Measurements from ENCODE around the gene HECA. TPM values are rescaled to one million over a fixed set of nuclear protein-coding genes. Genes with fewer than 3 reads are reported as not detected.
"Not testable (repeated sequence)": the region's sequence is repeated elsewhere in the genome, so short reads cannot be mapped to it uniquely, and the experiment has no call there.

The HECA gene
- total RNA-seq, 4 donors from 2014 or later, result 31.9 to 39.3 (median 35.7) TPM

DNA sequence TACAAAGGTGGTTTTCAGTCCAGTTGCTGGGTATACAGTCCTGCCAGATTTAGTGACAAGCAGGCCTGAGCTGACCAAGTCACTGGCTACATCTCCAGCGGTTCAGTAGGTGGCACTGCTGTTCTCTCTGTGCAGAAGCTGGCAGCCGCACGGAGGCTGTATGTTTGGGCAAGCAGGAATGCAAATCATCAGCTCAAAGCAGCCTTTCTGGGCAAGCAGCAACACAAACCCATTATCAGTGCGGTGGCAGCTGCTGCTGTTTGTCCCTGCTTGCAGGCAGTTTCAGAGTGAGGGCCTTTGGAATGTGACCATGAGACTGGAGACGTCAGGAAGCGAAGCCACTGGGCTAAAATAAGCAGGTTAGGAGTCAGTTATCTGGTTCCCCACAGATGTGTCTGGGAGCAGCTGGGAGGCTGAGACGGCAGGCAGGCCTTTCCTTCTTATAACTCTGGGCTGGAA lies 84.4 kb downstream of the HECA start:
- Histone ChIP-seq H3K27me3 (no peaks in the 10 kb centered on the region), H3K27ac (peak overlapping the region in 1 of 4 donors; percentile 29), H3K4me1 (peaks cover 0 to 4% (median 0%) of the 10 kb centered on the region in 4 donors), H3K4me3 (no peak overlapping the region), H3K9me3 (no peaks in the 10 kb centered on the region), H3K36me3 (no peaks in the 10 kb centered on the region)
- TF ChIP-seq, protein P1, sequence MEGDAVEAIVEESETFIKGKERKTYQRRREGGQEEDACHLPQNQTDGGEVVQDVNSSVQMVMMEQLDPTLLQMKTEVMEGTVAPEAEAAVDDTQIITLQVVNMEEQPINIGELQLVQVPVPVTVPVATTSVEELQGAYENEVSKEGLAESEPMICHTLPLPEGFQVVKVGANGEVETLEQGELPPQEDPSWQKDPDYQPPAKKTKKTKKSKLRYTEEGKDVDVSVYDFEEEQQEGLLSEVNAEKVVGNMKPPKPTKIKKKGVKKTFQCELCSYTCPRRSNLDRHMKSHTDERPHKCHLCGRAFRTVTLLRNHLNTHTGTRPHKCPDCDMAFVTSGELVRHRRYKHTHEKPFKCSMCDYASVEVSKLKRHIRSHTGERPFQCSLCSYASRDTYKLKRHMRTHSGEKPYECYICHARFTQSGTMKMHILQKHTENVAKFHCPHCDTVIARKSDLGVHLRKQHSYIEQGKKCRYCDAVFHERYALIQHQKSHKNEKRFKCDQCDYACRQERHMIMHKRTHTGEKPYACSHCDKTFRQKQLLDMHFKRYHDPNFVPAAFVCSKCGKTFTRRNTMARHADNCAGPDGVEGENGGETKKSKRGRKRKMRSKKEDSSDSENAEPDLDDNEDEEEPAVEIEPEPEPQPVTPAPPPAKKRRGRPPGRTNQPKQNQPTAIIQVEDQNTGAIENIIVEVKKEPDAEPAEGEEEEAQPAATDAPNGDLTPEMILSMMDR (IDR thresholded peaks at IDR 0.05), result peak; percentile 62 to 84 (median 69)
- no peak for TF ChIP-seq POLR2A (IDR thresholded peaks at IDR 0.05)
- no peak for TF ChIP-seq EP300 (IDR thresholded peaks at IDR 0.05)
- 7 to 8% methylated on average over 5 to 7 of the region's 7 CpGs for WGBS, 2 donors
- peak; percentile 62 to 73 for DNase-seq (ENCODE audit: low spot score in 2 of 2)

- Histone ChIP-seq H3K27ac (peak overlapping the region in 1 of 4 donors; percentile 29), H3K9me3 (no peaks in the 10 kb centered on the region), H3K27me3 (no peaks in the 10 kb centered on the region), H3K4me3 (no peak overlapping the region), H3K4me1 (peaks cover 0 to 4% (median 0%) of the 10 kb centered on the region in 4 donors), H3K36me3 (no peaks in the 10 kb centered on the region)
- DNase-seq (ENCODE audit: low spot score in 2 of 2), result no peak
- 91 to 96% methylated on average over 2 of the region's 2 CpGs for WGBS, 2 donors
- TF ChIP-seq EP300 (IDR thresholded peaks at IDR 0.05) (no peak), POLR2A (IDR thresholded peaks at IDR 0.05) (no peak)
- TF ChIP-seq, protein P1 (IDR thresholded peaks at IDR 0.05), result no peak
Observed at GRCh38 chr6:139219746-139220145, 84.9 kb downstream of the HECA start.

- not testable (repeated sequence) for H3K27ac ChIP-seq; H3K27me3 ChIP-seq; H3K9me3 ChIP-seq; H3K36me3 ChIP-seq; H3K4me1 ChIP-seq; H3K4me3 ChIP-seq; DNase-seq (ENCODE audit: low spot score in 2 of 2)
- WGBS, 2 donors, result 92 to 93% methylated on average over 3 of the region's 3 CpGs
Observed at GRCh38 chr6:139228387-139228786, 93.5 kb downstream of the HECA start.

Other genes starting within 250 kb of the HECA start
- 10 to 100 TPM; 31.0 to 66.0 (median 50.6) TPM for gene REPS1, start 146.8 kb upstream of the HECA start, total RNA-seq
- 1 to 10 TPM; 2.2 to 4.6 (median 3.2) TPM for gene ABRACL, start 106.3 kb upstream of the HECA start, total RNA-seq
- gene TXLNB, start 156.9 kb downstream of the HECA start, total RNA-seq, result under 1 TPM; under 0.01 to 0.63 (median 0.26) TPM
- 100 to 1,000 TPM; 297 to 618 (median 413) TPM for gene CITED2, start 239.6 kb downstream of the HECA start, total RNA-seq